Activated CD4-positive, alpha-beta T cell treated with anti-CD3 and anti-CD28 coated beads, Interleukin-2, amount 50 U/mL, for 1 hour (primary cell): Measurements from ENCODE around the gene ZNF512B.
"Not testable (repeated sequence)": the region's sequence is repeated elsewhere in the genome, so short reads cannot be mapped to it uniquely, and the experiment has no call there.

ENCODE experiments used
- DNase-seq: peaks from one replicate; pipeline ENCODE4 v3.0.0-alpha.2; 2020

Gene ZNF512B

GRCh38 chr20:63961664-63962425, 7.9 kb downstream of the ZNF512B start:
- no peak for DNase-seq

- not testable (repeated sequence) for DNase-seq
Measured at GRCh38 chr20:63960654-63961621, 8.8 kb downstream of the ZNF512B start.

GRCh38 chr20:63959699-63960075, 10.0 kb downstream of the ZNF512B start:
- DNase-seq = no peak

GRCh38 chr20:63958964-63959698, 10.6 kb downstream of the ZNF512B start:
- no peak for DNase-seq

GRCh38 chr20:63958471-63958870, 11.3 kb downstream of the ZNF512B start:
- no peak for DNase-seq

GRCh38 chr20:63957690-63958441, 11.9 kb downstream of the ZNF512B start:
- no peak for DNase-seq

- peak; percentile 65 for DNase-seq
Measured at GRCh38 chr20:63957004-63957689, 12.6 kb downstream of the ZNF512B start.

GRCh38 chr20:63956664-63957003, 13.1 kb downstream of the ZNF512B start:
- no peak for DNase-seq

- peak; percentile 90 for DNase-seq
Measured at GRCh38 chr20:63955827-63956663, 13.7 kb downstream of the ZNF512B start, which contains the start of gene UCKL1. TSS of gene UCKL1 (minus strand) at chr20:63956416. CDS start at chr20:63956372, 44 bp downstream.

GRCh38 chr20:63955281-63955826, 14.4 kb downstream of the ZNF512B start:
- DNase-seq = peak; percentile 29

GRCh38 chr20:63953764-63954429, 15.8 kb downstream of the ZNF512B start:
- no peak for DNase-seq

GRCh38 chr20:63952769-63953168, 17.0 kb downstream of the ZNF512B start:
- no peak for DNase-seq

- DNase-seq = no peak
Measured at GRCh38 chr20:63952210-63952535, 17.6 kb downstream of the ZNF512B start.

GRCh38 chr20:63951398-63952209, 18.1 kb downstream of the ZNF512B start:
- DNase-seq = no peak

- no peak for DNase-seq
Measured at GRCh38 chr20:63950701-63951397, 18.9 kb downstream of the ZNF512B start.

- DNase-seq = no peak
Measured at GRCh38 chr20:63947638-63948456, 21.9 kb downstream of the ZNF512B start.

GRCh38 chr20:63946986-63947637, 22.6 kb downstream of the ZNF512B start:
- DNase-seq = no peak
